ENCODE data around the gene RUNX1.

RUNX1 gene

GRCh38 chr21:34890724-34891612 lies 158.1 kb downstream of the RUNX1 start:
- DNase-seq, result no peak

GRCh38 chr21:34890470-34890723 lies 158.7 kb downstream of the RUNX1 start:
- no peak for DNase-seq

- peak; percentile 47 for DNase-seq
Measured at GRCh38 chr21:34889676-34890469, 159.2 kb downstream of the RUNX1 start.

GRCh38 chr21:34889320-34889675 lies 159.8 kb downstream of the RUNX1 start:
- DNase-seq, result no peak

GRCh38 chr21:34888569-34889319 lies 160.4 kb downstream of the RUNX1 start:
- DNase-seq, result peak; percentile 88

GRCh38 chr21:34887725-34888568 lies 161.2 kb downstream of the RUNX1 start:
- DNase-seq, result peak; percentile 53

GRCh38 chr21:34887105-34887442 lies 162.0 kb downstream of the RUNX1 start:
- no peak for DNase-seq

- DNase-seq, result no peak
Measured at GRCh38 chr21:34886240-34887104, 162.6 kb downstream of the RUNX1 start.

GRCh38 chr21:34885626-34886239 lies 163.4 kb downstream of the RUNX1 start:
- no peak for DNase-seq

- no peak for DNase-seq
Measured at GRCh38 chr21:34885125-34885524, 164.0 kb downstream of the RUNX1 start.

- DNase-seq, result no peak
Measured at GRCh38 chr21:34884346-34884929, 164.7 kb downstream of the RUNX1 start.

GRCh38 chr21:34883491-34884271 lies 165.4 kb downstream of the RUNX1 start:
- no peak for DNase-seq

- DNase-seq, result no peak
Measured at GRCh38 chr21:34882719-34883131, 166.4 kb downstream of the RUNX1 start.

GRCh38 chr21:34881839-34882371 lies 167.2 kb downstream of the RUNX1 start:
- no peak for DNase-seq

- DNase-seq, result no peak
Measured at GRCh38 chr21:34881421-34881820, 167.7 kb downstream of the RUNX1 start.

GRCh38 chr21:34880401-34880800 lies 168.7 kb downstream of the RUNX1 start:
- DNase-seq, result no peak

GRCh38 chr21:34878940-34879339 lies 170.2 kb downstream of the RUNX1 start:
- DNase-seq, result peak; percentile 45

GRCh38 chr21:34878501-34878900 lies 170.6 kb downstream of the RUNX1 start:
- DNase-seq, result peak; percentile 91

- peak; percentile 80 for DNase-seq
Measured at GRCh38 chr21:34877485-34878128, 171.5 kb downstream of the RUNX1 start.
